Activated CD4-positive, alpha-beta T cell treated with anti-CD3 and anti-CD28 coated beads for 4 hours (primary cell): Measurements from ENCODE around the gene KMT2A.

Experiments used
- DNase-seq, 2 donors: peaks; one replicate each; pipeline ENCODE4 v3.0.0-alpha.2; 2020

KMT2A gene

GRCh38 chr11:118491041-118491440 is 54.7 kb downstream of the KMT2A start:
- DNase-seq: no peak

- DNase-seq: no peak
Observed at GRCh38 chr11:118497831-118498230, 61.5 kb downstream of the KMT2A start.

GRCh38 chr11:118503216-118503615 is 66.9 kb downstream of the KMT2A start:
- DNase-seq: no peak

- no peak for DNase-seq
Observed at GRCh38 chr11:118511601-118512000, 75.3 kb downstream of the KMT2A start.

GRCh38 chr11:118514103-118514502 is 77.8 kb downstream of the KMT2A start:
- DNase-seq: no peak

GRCh38 chr11:118519549-118519948 is 83.3 kb downstream of the KMT2A start:
- no peak for DNase-seq

GRCh38 chr11:118521892-118522311 is 85.6 kb downstream of the KMT2A start:
- DNase-seq: no peak

- DNase-seq: no peak
Observed at GRCh38 chr11:118522571-118523072, 86.3 kb downstream of the KMT2A start.

GRCh38 chr11:118524356-118524755 is 88.1 kb downstream of the KMT2A start:
- DNase-seq: no peak

GRCh38 chr11:118524757-118525470 is 88.6 kb downstream of the KMT2A start:
- DNase-seq: no peak

GRCh38 chr11:118526688-118527087 is 90.4 kb downstream of the KMT2A start:
- no peak for DNase-seq

GRCh38 chr11:118527109-118527508 is 90.8 kb downstream of the KMT2A start, which contains the start of gene TTC36:
Gene TTC36 (plus strand): TSS chr11:118527474. CDS start chr11:118527495, 21 bp downstream.
- DNase-seq: no peak

GRCh38 chr11:118528511-118528910 is 92.2 kb downstream of the KMT2A start:
- DNase-seq: no peak

- no peak for DNase-seq
Observed at GRCh38 chr11:118529584-118530175, 93.4 kb downstream of the KMT2A start.

GRCh38 chr11:118530180-118530682 is 93.9 kb downstream of the KMT2A start:
- DNase-seq: no peak

GRCh38 chr11:118530683-118531596 is 94.6 kb downstream of the KMT2A start, which contains the start of gene TMEM25:
Gene TMEM25 (plus strand): TSS chr11:118531192. CDS start chr11:118531802, 610 bp downstream.
- DNase-seq: peak; percentile 71

- no peak for DNase-seq
Observed at GRCh38 chr11:118531597-118532084, 95.3 kb downstream of the KMT2A start.

GRCh38 chr11:118532091-118532490 is 95.8 kb downstream of the KMT2A start:
- DNase-seq: no peak

- no peak for DNase-seq
Observed at GRCh38 chr11:118532852-118533768, 96.8 kb downstream of the KMT2A start.

GRCh38 chr11:118533769-118534729 is 97.8 kb downstream of the KMT2A start:
- DNase-seq: no peak
